Gastroesophageal sphincter (tissue), 4 donors: ENCODE data around the gene SEMA3D. TPM values are rescaled to one million over a fixed set of nuclear protein-coding genes. Genes with fewer than 3 reads are reported as not detected.

Source experiments
- ATAC-seq: fragments of 150-250 bp; one replicate; pipeline ENCODE4 v1.9.1; 2016; ENCODE audit warnings: mild to moderate bottlenecking, moderate library complexity
- H3K27ac ChIP-seq, 4 donors: fragments of 200-600 bp; sonication (generic) in 3 of 4; 1 replicate in 3 of 4; 2 replicates in 1 of 4; pipeline ENCODE4 v1.5.1; 2016 to 2019
- H3K27me3 ChIP-seq: fragments of 200-600 bp; sonication (generic); one replicate; pipeline ENCODE4 v1.5.1; 2019
- H3K36me3 ChIP-seq, 2 donors: fragments of 200-600 bp; sonication (generic); one replicate each; pipeline ENCODE4 v1.5.1; 2019; ENCODE audit warnings: control low read depth in 1 of 2
- H3K4me1 ChIP-seq, 3 donors: fragments of 200-600 bp; sonication (generic); 1 replicate in 2 of 3; 2 replicates in 1 of 3; pipeline ENCODE4 v1.5.1; 2016 to 2019; ENCODE audit warnings: control low read depth in 2 of 3
- H3K4me3 ChIP-seq, 2 donors: fragments of 200-600 bp; sonication (generic); one replicate each; pipeline ENCODE4 v1.5.1; 2019; ENCODE audit warnings: mild to moderate bottlenecking in 1 of 2, moderate library complexity in 1 of 2
- H3K9me3 ChIP-seq, 3 donors: fragments of 200-600 bp; sonication (generic); one replicate each; pipeline ENCODE4 v1.5.1; 2017 to 2019; ENCODE audit warnings: control low read depth in 2 of 3
- EP300 ChIP-seq: sonication (generic); formaldehyde crosslinking; IDR thresholded peaks from one replicate; pipeline ENCODE4 v1.6.1; 2017; ENCODE audit warnings: antibody characterized with exemption, mild to moderate bottlenecking
- POLR2A ChIP-seq, 2 donors: fragments of 450-650 bp; IDR thresholded peaks; one replicate each; pipeline ENCODE4 v1.6.1; 2017; ENCODE audit warnings: antibody characterized with exemption in 2 of 2, mild to moderate bottlenecking in 2 of 2, moderate library complexity in 1 of 2
- POLR2AphosphoS5 ChIP-seq: sonication (generic); formaldehyde crosslinking; IDR thresholded peaks from one replicate; pipeline ENCODE4 v1.6.1; 2017; ENCODE audit warnings: antibody characterized with exemption
- WGBS, 2 donors: methylation state at CpG; one replicate each; pipeline ENCODE4 v1.1.5; 2018; ENCODE audit warnings: low coverage in 1 of 2; 5-methylcytosine and 5-hydroxymethylcytosine counted together
- total RNA-seq, 4 donors: library from RNA; depleted of rRNA; stranded (reverse); fragments of >200 nt; gene quantifications; one replicate each; pipeline ENCODE4 v1.1.0, GENCODE V29; 2016
- TF ChIP-seq, protein P1 (sequence below), 4 experiments: fragments of 200-600 bp in 2 of 4; fragments of 450-650 bp in 2 of 4; sonication (generic) in 1 of 4; IDR thresholded peaks; one replicate each; pipeline ENCODE4 v1.5.1; 2017 to 2019; ENCODE audit warnings: antibody characterized with exemption in 4 of 4, mild to moderate bottlenecking in 2 of 4, moderate library complexity in 2 of 4

Gene SEMA3D
- total RNA-seq, 4 donors from 2014 or later, result 0.27 to 24.6 (median 6.5) TPM

DNA sequence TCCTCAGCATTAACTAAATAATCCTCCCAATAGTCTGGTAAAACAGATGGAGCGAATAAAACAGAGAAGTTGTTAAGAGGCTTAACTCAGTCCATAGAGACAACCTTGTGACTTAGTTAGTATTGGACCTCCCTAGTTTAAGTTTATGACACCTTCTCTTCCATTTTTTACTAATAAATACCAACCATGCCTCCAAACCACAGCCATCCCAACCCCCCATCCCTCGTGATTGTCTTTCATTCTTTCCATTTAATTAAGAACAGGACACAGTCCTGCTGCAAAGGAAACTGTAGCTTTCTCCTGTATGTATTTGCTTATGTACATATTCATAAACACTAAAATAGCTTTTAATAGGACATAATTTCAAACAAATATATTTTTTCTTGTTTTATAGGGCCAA is 238.2 kb downstream of the SEMA3D start:
- H3K9me3 ChIP-seq, result no peaks in the 10 kb centered on the region
- H3K4me3 ChIP-seq, result no peak overlapping the region
- H3K4me1 ChIP-seq, result peaks cover 0 to 9% (median 0%) of the 10 kb centered on the region in 3 donors
- no peaks in the 10 kb centered on the region for H3K27me3 ChIP-seq
- ATAC-seq, result no peak
- no peaks in the 10 kb centered on the region for H3K36me3 ChIP-seq
- H3K27ac ChIP-seq, result no peak overlapping the region
- WGBS, 2 donors, result 62 to 96% methylated on average over 2 of the region's 2 CpGs
- no peak for TF ChIP-seq POLR2AphosphoS5
- TF ChIP-seq, protein P1, sequence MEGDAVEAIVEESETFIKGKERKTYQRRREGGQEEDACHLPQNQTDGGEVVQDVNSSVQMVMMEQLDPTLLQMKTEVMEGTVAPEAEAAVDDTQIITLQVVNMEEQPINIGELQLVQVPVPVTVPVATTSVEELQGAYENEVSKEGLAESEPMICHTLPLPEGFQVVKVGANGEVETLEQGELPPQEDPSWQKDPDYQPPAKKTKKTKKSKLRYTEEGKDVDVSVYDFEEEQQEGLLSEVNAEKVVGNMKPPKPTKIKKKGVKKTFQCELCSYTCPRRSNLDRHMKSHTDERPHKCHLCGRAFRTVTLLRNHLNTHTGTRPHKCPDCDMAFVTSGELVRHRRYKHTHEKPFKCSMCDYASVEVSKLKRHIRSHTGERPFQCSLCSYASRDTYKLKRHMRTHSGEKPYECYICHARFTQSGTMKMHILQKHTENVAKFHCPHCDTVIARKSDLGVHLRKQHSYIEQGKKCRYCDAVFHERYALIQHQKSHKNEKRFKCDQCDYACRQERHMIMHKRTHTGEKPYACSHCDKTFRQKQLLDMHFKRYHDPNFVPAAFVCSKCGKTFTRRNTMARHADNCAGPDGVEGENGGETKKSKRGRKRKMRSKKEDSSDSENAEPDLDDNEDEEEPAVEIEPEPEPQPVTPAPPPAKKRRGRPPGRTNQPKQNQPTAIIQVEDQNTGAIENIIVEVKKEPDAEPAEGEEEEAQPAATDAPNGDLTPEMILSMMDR (IDR thresholded peaks at IDR 0.05), result no peak
- TF ChIP-seq EP300, result no peak
- no peak for TF ChIP-seq POLR2A (IDR thresholded peaks at IDR 0.05)

DNA sequence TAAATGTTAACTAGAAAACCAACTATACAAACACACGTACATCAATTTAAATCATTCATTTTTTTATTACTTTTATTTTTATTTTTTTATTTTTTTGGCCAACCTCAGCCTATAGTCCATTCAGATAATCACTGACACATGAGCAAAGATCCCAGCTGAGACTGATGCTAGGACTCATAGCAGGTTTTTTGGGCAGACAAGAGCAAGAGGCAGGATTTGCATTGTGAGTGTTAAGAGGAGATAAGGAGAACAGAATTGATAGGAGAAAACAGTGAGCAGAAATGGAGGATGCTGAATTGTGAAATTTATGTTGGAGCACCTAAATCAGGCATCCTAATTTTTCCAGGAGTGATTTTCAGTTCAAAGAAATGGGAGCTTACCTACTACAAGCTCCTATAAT is 240.3 kb downstream of the SEMA3D start:
- 61% methylated on average over 1 of the region's 1 CpG; no CpG with 5 or more reads in 1 of the 2 donors for WGBS, 2 donors
- H3K27ac ChIP-seq, result no peak overlapping the region
- ATAC-seq, result no peak
- H3K4me1 ChIP-seq, result peaks cover 0 to 14% (median 0%) of the 10 kb centered on the region in 3 donors
- H3K36me3 ChIP-seq, result no peaks in the 10 kb centered on the region
- no peak overlapping the region for H3K4me3 ChIP-seq
- no peaks in the 10 kb centered on the region for H3K9me3 ChIP-seq
- no peaks in the 10 kb centered on the region for H3K27me3 ChIP-seq
- TF ChIP-seq, protein P1 (IDR thresholded peaks at IDR 0.05), result no peak
- TF ChIP-seq EP300, result no peak
- no peak for TF ChIP-seq POLR2AphosphoS5
- TF ChIP-seq POLR2A (IDR thresholded peaks at IDR 0.05), result no peak
